Suppressor macrophage treated with lipopolysaccharide for 4 hours (primary cell): ENCODE data around the gene CCDC142.
"Not testable (repeated sequence)": the region's sequence is repeated elsewhere in the genome, so short reads cannot be mapped to it uniquely, and the experiment has no call there.

ENCODE experiments used
- DNase-seq: peaks from one replicate; pipeline ENCODE4 v3.0.0-alpha.2; 2020

Gene CCDC142

DNA sequence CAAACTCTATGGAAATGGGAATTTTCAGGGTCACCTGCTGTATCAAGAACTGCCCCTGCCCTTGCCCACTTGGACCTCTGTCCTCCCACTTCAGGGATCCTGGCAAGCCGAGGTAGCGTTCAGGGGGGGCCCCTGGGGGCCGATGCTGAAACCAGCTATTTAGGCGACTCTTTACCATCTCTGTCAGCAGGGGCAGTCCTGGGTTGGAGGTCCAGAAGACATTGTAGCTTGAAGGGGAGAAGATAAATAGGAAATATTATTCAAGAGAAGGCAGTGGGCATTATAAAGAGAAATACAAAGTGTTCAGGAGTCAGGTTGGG lies 20.1 kb downstream of the CCDC142 start:
- no peak for DNase-seq

DNA sequence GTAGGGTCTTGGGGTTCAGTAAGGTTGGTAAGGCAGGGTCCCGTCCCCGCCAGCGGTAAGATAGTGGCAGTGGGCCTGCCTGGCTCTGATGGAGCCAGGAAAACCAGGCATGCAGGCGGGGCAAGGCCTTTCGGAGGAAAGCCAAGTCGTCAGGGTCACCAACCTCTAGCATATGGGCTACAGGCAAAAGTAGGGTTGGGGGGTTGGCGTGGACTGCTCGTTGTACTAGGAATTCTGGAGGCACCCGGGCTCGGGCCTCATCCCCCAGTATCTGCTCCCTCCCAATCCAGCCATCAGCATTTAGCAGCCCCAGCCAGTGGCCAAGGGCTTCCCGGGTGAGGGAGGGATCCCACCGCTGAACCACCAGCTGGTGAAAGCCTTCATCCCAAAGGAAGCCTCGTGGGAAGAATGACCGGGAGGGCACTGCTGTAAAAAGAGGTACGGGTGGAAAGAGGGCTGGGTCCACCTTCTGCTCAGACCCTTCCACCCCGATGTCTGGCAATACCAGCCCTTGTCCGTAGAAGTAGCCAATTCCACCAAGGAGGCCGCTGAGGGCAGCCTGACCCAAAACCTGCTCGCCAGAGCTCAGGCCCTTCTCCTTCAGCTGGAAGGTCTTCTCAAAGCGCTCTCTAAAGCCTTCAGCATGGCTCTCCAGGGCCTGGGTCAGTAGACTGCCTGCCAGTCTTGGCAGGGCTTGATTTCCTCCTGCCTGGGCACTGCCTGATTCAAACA lies 20.6 kb downstream of the CCDC142 start:
- no peak for DNase-seq

DNA sequence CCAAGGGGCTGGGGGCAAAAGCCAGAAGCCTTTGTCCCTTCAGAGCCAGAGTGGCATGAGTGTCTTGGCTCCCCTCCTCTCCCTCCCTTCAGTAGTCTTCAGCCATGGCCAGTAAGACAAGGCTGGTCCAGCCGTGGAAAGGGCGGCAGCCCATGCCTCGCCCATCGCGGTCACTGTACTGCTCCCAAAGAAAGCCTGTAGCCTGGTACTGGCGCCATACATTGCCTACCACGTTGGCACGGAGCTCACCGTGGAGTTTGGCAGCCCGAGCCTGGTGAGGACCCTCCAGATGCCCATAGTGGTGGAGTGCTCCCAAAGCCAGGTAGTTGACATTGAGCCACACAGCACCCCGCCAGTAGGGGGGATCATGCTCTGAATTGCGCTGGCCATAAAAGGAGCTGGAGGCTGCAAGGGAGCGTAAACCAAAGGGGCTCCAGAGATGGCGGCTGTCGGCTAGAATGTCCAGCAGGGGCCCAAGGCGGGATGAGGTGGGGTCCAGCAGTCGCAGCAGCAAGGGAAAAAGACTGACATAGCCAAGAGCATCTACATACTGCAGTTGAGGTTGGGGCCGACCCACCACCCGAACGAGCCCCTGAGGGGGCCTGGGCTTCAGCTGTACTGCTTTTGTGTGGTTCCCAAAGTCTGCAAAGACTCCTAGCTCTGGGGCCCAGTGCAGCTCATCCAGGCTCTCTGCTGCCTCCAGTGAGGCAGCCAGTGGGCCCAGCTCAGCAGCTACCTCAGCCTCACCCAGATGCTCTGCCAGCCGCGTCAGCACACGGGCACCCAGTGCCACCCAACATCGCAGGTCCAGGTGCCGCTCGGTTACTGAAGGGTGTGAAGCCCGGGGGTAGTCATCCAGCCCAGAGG lies 21.4 kb downstream of the CCDC142 start:
- no peak for DNase-seq

DNA sequence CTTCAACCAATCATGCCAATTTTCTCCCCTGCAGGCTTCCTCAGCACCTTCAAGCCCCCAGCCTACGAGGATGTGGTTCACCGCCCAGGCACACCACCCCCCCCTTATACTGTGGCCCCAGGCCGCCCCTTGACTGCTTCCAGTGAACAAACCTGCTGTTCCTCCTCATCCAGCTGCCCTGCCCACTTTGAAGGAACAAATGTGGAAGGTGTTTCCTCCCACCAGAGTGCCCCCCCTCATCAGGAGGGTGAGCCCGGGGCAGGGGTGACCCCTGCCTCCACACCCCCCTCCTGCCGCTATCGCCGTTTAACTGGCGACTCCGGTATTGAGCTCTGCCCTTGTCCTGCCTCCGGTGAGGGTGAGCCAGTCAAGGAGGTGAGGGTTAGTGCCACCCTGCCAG lies 22.6 kb downstream of the CCDC142 start:
- DNase-seq = not testable (repeated sequence)

DNA sequence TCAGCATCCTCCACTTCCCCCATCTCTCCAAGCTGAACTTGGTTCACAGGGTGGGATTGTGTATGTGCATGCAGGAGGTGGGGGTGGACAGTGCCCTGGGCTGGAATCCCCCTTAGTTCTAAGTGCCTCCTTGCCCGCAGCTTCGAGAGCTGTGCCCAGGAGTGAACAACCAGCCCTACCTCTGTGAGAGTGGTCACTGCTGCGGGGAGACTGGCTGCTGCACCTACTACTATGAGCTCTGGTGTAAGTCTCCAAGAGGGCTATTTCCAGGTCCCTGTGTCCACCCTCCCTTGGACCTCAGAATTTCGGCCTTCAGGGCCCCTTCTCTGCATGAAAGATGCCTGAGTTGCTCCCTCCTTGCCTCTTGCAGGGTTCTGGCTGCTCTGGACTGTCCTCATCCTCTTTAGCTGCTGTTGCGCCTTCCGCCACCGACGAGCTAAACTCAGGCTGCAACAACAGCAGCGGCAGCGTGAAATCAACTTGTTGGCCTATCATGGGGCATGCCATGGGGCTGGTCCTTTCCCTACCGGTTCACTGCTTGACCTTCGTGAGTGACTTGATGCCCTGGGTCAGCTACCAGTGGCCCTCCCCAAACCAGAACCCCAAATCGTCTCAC lies 23.2 kb downstream of the CCDC142 start:
- not testable (repeated sequence) for DNase-seq

DNA sequence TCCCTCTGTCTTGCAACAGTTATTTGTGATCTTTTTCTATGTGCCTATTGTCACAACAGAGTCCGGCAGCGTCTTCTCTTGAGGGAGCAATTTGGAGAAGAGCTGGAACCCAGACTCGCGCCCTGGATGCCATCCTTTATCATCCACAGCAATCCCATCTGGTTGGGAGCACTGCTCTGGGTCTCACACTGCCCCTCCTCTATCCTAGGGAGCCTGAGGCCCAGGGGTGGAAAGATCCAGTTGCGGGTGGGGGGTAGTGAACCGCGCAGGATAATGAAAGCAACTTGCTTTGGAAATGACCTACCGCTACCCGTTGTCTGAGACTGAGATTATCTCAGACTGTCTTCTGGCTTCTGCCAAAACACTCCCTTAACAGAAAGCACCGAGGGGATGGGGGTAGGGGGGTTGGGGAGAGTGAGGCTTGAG lies 23.8 kb downstream of the CCDC142 start:
- no peak for DNase-seq

DNA sequence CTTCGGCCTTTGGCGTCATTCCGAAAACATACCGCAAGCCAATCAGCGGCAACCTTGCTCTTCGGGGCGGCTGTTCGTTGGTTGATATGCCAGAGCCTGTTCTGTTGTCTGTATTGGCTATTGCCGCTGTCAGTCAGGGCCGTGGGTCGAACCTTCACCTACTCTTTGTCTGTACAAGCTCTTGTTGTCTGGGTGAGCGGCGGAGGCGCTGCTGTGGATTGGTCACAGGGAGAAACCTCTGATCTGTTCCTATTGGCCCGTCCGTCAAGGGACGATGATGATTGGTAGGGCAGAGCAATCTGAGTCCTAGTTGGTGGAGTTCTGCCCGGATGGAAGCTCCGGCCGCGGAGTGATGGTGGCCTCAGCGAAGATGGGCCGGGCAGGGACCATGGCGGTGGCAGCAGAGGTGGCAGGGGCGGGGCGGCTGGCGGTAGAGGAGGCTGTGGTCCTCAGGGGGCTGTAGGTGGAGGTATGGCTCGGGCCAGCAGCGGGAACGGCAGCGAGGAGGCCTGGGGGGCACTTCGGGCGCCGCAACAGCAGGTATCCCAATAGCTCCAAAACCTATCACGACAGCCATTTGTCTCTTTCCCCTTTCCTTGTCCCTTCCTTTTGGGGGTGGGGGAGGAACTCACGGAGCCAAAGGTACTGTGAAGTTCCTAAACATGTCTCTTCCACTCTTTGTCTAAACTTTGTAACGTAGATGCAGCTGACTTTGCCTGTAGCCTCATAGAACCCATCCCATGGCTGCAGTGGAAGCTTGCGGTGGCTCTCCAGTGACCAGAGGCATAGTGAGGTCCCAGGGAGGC lies 24.5 kb downstream of the CCDC142 start, which contains the start of gene WBP1:
TSS of gene WBP1 (plus strand) at position 307 of the 806 bp plus-strand sequence. CDS start at position 472, 165 bp downstream.
- peak; percentile 100 for DNase-seq

DNA sequence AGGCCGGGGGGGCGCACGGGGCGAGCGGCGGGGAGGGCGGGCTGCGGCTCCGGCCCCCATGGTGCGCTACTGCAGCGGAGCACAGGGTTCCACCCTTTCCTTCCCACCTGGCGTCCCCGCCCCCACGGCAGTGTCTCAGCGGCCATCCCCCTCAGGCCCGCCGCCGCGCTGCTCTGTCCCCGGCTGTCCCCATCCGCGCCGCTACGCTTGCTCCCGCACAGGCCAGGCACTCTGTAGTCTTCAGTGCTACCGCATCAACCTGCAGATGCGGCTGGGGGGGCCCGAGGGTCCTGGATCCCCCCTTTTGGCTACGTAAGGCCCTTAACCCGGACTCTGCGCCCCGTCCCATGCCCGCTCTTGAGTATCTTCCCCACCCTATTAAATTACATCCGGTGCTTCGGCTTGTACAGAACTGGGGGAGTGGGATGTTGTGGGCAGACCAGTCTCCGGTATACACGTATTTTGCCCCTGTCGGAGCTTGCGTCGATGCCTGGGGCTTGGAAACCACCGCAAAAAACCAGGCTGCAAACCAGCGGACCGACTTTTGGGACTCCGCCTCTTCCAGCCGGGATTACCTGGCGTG lies 25.2 kb downstream of the CCDC142 start:
- DNase-seq = peak; percentile 33

DNA sequence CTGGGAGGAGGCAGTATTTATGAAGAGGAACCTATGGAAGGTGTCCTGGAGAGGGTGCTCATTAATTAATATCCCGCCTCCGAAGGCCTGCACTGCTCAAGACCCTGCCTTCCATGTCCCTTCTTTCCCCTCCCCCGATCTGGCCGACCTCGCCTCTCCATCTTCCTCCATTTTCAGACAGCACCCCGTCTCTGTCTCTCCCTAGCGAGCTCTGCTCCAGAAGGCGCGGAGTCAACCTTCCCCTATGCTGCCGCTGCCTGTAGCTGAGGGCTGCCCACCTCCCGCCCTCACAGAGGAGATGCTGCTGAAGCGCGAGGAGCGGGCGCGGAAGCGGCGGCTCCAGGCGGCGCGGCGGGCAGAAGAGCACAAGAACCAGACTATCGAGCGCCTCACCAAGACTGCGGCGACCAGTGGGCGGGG lies 25.7 kb downstream of the CCDC142 start:
- DNase-seq = no peak

DNA sequence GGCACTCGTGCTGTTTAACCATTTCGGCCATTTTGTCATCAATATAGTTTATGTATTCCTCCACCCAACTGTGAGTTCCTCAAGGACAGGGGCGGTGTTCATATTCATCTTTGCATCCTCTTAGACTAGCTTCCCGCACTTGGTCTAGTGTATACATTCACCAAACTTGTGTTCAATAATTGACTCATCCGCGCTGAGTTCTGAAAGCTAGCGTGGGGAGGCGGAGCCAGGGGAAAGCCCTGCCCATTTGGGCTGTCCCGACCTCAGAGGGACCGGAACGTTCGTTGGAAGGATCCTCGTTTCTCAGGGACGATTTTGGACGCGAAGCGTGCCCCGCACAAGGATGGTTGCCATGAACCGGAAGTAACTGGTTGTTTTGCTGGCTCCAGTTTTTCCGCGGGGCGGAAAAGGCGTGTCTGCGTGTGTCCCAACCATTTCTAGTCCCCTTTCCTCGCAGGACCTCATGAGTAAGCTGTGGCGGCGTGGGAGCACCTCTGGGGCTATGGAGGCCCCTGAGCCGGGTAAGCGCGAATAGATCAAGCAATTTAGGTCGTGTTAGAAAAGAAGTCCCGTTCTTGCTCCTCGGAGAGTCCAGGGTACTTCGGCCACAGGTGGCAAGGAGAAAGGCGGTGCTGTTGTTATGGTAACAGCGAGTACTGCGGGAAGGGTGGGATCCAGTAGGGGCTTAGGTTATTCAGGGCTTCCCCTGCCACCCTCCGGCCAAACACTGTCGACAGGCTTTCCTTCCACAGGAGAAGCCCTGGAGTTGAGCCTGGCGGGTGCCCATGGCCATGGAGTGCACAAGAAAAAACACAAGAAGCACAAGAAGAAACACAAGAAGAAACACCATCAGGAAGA lies 27.9 kb downstream of the CCDC142 start, which contains the start of gene INO80B:
TSS of gene INO80B (plus strand) at position 434 of the 858 bp plus-strand sequence. CDS start at position 464, 30 bp downstream.
- DNase-seq = peak; percentile 98

DNA sequence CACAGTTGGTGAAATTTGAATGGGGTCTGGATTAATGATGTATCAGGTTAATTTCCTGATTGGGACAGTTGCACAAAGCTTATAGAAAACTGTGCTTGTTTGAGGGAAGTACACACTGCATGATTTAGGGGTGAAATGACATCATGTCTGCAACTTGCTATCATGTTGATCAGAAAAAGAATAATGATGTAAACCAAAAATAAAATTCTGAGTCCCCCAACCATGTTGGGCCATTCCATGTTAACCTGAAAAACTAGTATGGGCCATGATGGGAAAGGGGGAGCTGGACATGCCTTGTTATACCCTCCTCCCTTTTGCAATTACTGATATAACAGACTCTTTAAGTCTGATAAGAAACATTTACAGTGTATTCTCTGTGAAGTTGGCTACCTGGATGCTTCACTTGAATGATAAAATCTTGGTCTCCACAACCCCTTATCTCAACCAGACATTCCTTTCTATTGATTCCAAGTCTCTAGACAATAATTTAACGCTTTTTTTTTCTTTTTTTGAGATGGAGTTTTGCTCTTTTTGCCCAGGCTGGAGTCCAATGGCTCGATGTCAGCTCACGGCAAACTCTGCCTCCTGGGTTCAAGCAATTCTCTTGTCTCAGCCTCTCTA lies 32.1 kb downstream of the CCDC142 start:
- no peak for DNase-seq

DNA sequence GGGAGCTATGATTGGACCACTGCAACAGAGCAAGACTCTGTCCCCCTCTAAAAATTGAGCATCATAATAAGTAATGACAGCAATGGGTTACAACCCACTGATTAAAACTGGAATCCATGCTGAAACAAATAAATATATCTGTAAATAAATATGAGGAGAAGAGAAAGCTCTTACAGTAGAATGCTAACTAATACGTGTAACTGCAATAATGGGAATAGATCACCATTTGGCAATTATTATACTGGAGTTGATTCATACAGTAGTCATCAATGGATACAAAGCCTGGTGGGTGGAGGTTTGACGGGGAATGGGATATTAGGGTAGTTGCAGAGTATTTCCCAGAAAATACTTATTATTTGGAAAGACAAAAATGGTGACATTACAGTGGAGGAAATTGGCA lies 34.0 kb downstream of the CCDC142 start:
- DNase-seq = no peak

DNA sequence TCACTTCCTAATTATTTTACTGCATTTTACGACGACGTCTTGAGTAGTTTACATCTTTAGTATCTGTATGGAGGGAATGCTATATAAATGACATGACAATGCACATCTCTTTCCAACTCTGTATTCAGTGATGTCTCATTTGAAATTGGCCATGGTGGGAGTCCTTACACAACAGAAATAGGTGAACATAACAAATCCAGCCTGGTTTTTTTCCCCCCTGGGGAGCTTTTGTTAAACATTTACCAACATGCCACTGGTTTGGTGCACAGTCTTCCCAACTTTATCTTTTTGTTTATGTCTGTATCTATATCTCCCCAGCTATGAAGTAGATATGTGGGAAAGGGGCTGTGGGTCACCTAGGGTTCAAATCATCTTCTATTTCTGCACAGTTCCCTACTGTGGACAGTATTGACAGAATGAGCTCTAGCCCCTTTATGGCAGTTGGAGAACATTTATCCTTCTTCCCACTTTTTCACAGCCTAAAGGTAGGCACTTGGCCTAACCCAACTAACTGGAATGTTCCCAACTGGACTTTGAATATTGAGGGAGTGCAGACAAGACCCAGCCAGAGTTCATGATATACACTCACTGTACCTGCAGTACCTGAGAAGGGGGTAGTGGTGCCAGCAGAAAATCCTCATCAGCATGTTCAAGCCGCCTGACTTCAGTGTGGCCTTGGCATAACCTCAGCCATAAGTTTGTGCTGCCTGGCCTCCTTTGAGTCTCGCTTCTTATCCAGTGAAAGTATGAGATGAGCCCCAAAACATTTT lies 35.4 kb downstream of the CCDC142 start:
- DNase-seq = no peak

DNA sequence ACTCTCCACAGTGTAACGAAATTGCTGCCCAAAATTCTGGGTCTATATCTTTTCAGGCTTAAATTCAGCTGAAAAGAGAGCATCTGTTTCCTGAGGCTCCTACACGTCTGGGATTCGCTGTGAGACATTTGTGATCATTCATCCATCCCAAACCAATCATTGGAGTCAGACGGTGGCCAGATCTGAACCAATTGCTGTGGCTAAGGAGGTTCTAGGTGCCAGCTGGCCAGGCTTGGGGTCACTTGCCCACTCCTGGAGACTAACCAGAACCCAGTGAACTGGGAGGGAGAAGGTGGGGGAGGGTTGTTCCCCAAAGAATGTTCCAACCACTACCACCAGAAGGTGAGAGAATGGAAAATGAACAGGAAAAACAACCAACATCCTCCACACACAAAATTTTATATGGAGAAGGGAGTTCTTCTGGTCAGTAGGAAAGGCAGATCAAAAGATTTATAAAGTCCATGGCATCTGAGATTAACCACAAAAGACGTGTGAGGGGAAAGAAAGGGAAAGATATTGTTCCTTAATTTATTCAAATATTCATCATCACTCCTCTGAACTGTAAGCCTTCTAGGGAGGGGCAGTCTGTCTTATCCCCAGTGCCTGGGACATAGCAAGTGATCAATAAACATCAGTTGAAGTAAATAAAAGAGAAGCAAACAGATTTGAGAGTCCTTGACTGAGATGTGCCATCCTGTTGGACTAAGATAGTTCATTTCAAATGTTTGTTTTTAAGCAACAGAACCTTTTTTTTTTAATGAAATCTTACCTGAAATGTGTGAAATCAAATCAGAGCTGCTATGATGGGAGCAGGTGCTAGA lies 38.1 kb downstream of the CCDC142 start:
- no peak for DNase-seq

DNA sequence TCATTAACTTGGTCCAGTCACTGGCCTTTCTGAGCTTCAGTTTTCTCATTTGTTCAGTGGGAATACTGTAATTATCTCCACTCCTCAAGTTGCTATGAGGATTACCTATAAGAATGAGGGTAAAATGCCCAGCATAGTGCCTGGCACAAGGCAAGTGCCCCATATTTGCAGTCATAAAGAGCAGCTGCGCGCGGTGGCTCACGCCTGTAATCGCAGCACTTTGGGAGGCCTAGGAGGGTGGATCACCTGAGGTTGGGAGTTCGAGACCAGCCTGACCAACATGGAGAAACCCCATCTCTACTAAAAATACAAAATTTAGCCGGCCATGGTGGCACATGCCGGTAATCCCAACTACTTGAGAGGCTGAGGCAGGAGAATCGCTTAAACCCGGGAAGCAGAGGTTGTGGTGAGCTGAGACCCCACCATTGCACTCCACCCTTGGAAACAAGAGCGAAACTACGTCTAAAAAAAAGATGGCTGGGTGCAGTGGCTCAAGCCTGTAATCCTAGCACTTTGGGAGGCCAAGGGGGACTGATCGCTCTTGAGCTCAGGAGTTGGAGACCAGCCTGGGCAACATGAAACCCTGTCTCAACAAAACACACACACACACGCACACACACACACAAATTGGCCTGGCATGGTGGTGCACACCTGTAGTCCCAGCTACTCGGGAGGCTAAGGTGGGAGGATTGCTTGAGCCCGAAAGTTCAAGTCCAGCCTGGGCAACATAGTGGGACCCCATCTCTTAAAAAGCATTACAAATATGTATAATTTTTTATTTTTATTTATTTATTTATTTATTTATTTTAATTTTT lies 40.1 kb downstream of the CCDC142 start:
- DNase-seq = not testable (repeated sequence)

DNA sequence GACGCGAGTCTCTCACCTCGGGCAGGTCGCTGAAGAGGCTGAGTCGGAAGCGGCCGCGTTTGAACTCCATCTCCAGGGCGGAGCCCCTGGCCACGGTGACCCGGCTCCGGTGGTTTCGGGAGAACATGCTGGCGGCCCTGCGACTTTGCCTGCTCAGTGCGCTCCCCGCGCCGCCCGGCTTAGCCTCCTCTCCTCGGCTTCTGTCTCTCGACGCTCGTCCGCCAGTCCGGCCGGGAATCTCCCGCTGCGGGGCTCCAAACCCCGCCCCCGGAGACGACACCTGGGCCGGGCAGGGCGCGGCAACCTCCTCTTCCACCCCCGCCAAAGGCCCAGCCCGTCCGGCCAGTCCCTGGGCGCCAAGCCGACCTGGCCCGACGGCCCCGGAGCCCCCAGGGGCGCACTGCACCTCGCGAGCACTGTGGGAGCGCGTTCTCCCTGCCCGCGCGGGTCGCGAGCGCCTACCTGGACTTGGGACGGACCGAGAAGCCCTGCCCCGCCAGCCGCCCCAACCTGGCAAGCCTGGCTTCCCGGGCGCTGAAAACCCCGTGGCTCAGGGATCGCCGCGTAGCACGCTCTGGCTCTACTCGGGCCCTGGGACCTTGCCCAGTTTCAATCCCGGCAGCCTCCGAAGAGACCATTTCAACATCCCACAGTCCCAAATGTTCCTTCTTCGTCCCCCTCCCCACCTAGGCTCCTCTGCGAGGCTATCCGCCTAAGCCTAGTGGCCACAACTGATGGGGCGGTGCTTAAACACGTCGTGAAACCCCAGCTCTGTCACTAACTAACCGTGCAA lies 40.9 kb downstream of the CCDC142 start, which contains the start of gene RTKN:
TSS of gene RTKN (minus strand) at position 248 of the 793 bp plus-strand sequence. CDS start at position 127, 121 bp downstream.
- DNase-seq = no peak

DNA sequence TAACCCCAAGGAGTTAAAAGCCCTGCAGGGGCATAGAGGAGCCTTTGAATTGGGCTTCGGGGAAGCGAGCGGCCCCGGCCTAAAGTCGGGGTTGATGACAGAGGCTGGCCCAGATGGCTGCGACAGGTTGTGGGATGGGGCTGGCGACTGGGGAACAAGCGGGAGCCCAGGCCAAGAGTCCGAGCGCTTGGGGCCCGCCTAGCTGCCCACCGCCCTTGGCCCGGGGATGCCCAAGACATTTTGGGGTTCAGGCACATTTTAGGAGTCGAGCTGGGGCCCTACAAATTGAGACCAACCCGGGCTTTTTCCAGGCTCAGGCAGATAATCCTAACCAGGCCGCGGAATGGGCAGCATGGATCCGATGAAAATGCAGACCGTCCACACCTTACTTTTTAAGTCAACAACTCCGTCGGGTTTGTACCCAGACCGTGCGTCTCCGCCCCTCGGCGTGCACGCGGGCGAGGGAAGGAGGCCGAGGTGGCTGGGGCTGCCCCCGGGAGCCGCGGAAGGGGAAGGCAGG lies 41.6 kb downstream of the CCDC142 start:
- no peak for DNase-seq
